ENCODE measurements around the gene CEP170B.

CEP170B gene

GRCh38 chr14:104852280-104852663 lies 12.8 kb upstream of the CEP170B start:
- no peaks in the 10 kb centered on the region for H4K20me1 ChIP-seq (ENCODE audit: insufficient read depth, low read length, poor library complexity, severe bottlenecking)
- H3K27me3 ChIP-seq (ENCODE audit: insufficient read depth, low read length, poor library complexity, severe bottlenecking) = no peaks in the 10 kb centered on the region
- no peaks in the 10 kb centered on the region for H3K9me3 ChIP-seq (ENCODE audit: insufficient read depth, low read depth, low read length)
- no peak overlapping the region for H3K9ac ChIP-seq (ENCODE audit: low read depth, low read length, poor library complexity, severe bottlenecking)
- H3K4me1 ChIP-seq (ENCODE audit: insufficient read depth, low read length, poor library complexity, severe bottlenecking) = no peaks in the 10 kb centered on the region
- no peaks in the 10 kb centered on the region for H3K79me2 ChIP-seq (ENCODE audit: insufficient read depth, low read length)
- TF ChIP-seq CTCF (conservative IDR thresholded peaks at IDR 0.05; ENCODE audit: low read length) (no peak), EZH2phosphoT487 (IDR thresholded peaks at IDR 0.05; ENCODE audit: borderline replicate concordance) (no peak)
- H3K4me3 ChIP-seq (ENCODE audit: low read length, poor library complexity, severe bottlenecking) = no peak overlapping the region
- no peak overlapping the region for H3K4me2 ChIP-seq (ENCODE audit: low read depth, low read length, poor library complexity, severe bottlenecking)
- no peaks in the 10 kb centered on the region for H3F3A ChIP-seq (ENCODE audit: low read depth)
- no peaks in the 10 kb centered on the region for H3K9me2 ChIP-seq (replicated peaks; ENCODE audit: low read depth, low read length)
- H3K36me3 ChIP-seq (ENCODE audit: insufficient read depth, low read length) = no peaks in the 10 kb centered on the region
- H2AFZ ChIP-seq (ENCODE audit: low read length) = no peak overlapping the region

GRCh38 chr14:104855532-104856090 lies 9.5 kb upstream of the CEP170B start:
- Histone ChIP-seq H3K9ac (ENCODE audit: low read depth, low read length, poor library complexity, severe bottlenecking) (no peak overlapping the region), H3K4me1 (ENCODE audit: insufficient read depth, low read length, poor library complexity, severe bottlenecking) (no peaks in the 10 kb centered on the region), H3K27me3 (ENCODE audit: insufficient read depth, low read length, poor library complexity, severe bottlenecking) (no peaks in the 10 kb centered on the region), H3F3A (ENCODE audit: low read depth) (no peaks in the 10 kb centered on the region), H4K20me1 (ENCODE audit: insufficient read depth, low read length, poor library complexity, severe bottlenecking) (no peaks in the 10 kb centered on the region), H3K36me3 (ENCODE audit: insufficient read depth, low read length) (no peaks in the 10 kb centered on the region), H3K9me2 (replicated peaks; ENCODE audit: low read depth, low read length) (no peaks in the 10 kb centered on the region), H2AFZ (ENCODE audit: low read length) (no peak overlapping the region), H3K79me2 (ENCODE audit: insufficient read depth, low read length) (no peaks in the 10 kb centered on the region), H3K4me2 (ENCODE audit: low read depth, low read length, poor library complexity, severe bottlenecking) (no peak overlapping the region), H3K4me3 (ENCODE audit: low read length, poor library complexity, severe bottlenecking) (no peak overlapping the region), H3K9me3 (ENCODE audit: insufficient read depth, low read depth, low read length) (no peaks in the 10 kb centered on the region)
- TF ChIP-seq CTCF (conservative IDR thresholded peaks at IDR 0.05; ENCODE audit: low read length) = no peak
- no peak for TF ChIP-seq EZH2phosphoT487 (IDR thresholded peaks at IDR 0.05; ENCODE audit: borderline replicate concordance)

- H3K27me3 ChIP-seq (ENCODE audit: insufficient read depth, low read length, poor library complexity, severe bottlenecking) = no peaks in the 10 kb centered on the region
- TF ChIP-seq EZH2phosphoT487 (IDR thresholded peaks at IDR 0.05; ENCODE audit: borderline replicate concordance) (no peak), CTCF (conservative IDR thresholded peaks at IDR 0.05; ENCODE audit: low read length) (no peak)
- no peak overlapping the region for H2AFZ ChIP-seq (ENCODE audit: low read length)
- H3K9ac ChIP-seq (ENCODE audit: low read depth, low read length, poor library complexity, severe bottlenecking) = no peak overlapping the region
- H3K9me2 ChIP-seq (replicated peaks; ENCODE audit: low read depth, low read length) = no peaks in the 10 kb centered on the region
- no peaks in the 10 kb centered on the region for H3K36me3 ChIP-seq (ENCODE audit: insufficient read depth, low read length)
- no peaks in the 10 kb centered on the region for H3K9me3 ChIP-seq (ENCODE audit: insufficient read depth, low read depth, low read length)
- no peaks in the 10 kb centered on the region for H4K20me1 ChIP-seq (ENCODE audit: insufficient read depth, low read length, poor library complexity, severe bottlenecking)
- H3K79me2 ChIP-seq (ENCODE audit: insufficient read depth, low read length) = no peaks in the 10 kb centered on the region
- no peak overlapping the region for H3K4me3 ChIP-seq (ENCODE audit: low read length, poor library complexity, severe bottlenecking)
- H3K4me1 ChIP-seq (ENCODE audit: insufficient read depth, low read length, poor library complexity, severe bottlenecking) = no peaks in the 10 kb centered on the region
- no peaks in the 10 kb centered on the region for H3F3A ChIP-seq (ENCODE audit: low read depth)
- H3K4me2 ChIP-seq (ENCODE audit: low read depth, low read length, poor library complexity, severe bottlenecking) = no peak overlapping the region
Measured at GRCh38 chr14:104856157-104856868, 8.8 kb upstream of the CEP170B start.

All from Loucy (cell line).